H9 (cell line): ENCODE data around the gene TEKT3. TPM values are rescaled to one million over a fixed set of nuclear protein-coding genes. Genes with fewer than 3 reads are reported as not detected.

Source experiments
- DNase-seq: peaks from one replicate; pipeline ENCODE4 v3.0.0-alpha.2; 2017
- H2AFZ ChIP-seq: one replicate; pipeline ENCODE4 v1.6.1; 2013; ENCODE audit warnings: mild to moderate bottlenecking, low read length, control low read depth, moderate library complexity
- H2AK5ac ChIP-seq: 2 replicates; pipeline ENCODE4 v1.6.1; 2013; ENCODE audit warnings: low read length, control low read depth, mixed read lengths; ENCODE audit not compliant: insufficient read length
- H2BK120ac ChIP-seq: one replicate; pipeline ENCODE4 v1.6.1; 2013; ENCODE audit warnings: low read depth, mild to moderate bottlenecking, low read length, control low read depth, inconsistent platforms; ENCODE audit not compliant: poor library complexity, severe bottlenecking
- H2BK12ac ChIP-seq: 2 replicates; pipeline ENCODE4 v1.6.1; 2013; ENCODE audit warnings: low read length, control low read depth, mixed read lengths, low read depth; ENCODE audit not compliant: insufficient read length
- H2BK15ac ChIP-seq: 2 replicates; pipeline ENCODE4 v1.6.1; 2013; ENCODE audit warnings: low read depth, low read length, control low read depth
- H2BK20ac ChIP-seq: one replicate; pipeline ENCODE4 v1.6.1; 2013; ENCODE audit warnings: low read depth, mild to moderate bottlenecking, low read length, control low read depth, inconsistent platforms; ENCODE audit not compliant: poor library complexity, severe bottlenecking
- H2BK5ac ChIP-seq: 2 replicates; pipeline ENCODE4 v1.6.1; 2013; ENCODE audit warnings: low read length, control low read depth, mixed read lengths; ENCODE audit not compliant: insufficient read length
- H3K14ac ChIP-seq: 2 replicates; pipeline ENCODE4 v1.6.1; 2013; ENCODE audit warnings: low read length, control low read depth; ENCODE audit not compliant: insufficient read depth
- H3K18ac ChIP-seq: 2 replicates; pipeline ENCODE4 v1.6.1; 2013; ENCODE audit warnings: low read depth, mild to moderate bottlenecking, mixed read lengths, low read length, control low read depth; ENCODE audit not compliant: insufficient read length
- H3K23ac ChIP-seq: 2 replicates; pipeline ENCODE4 v1.6.1; 2013; ENCODE audit warnings: low read length, control low read depth, mixed read lengths, low read depth; ENCODE audit not compliant: insufficient read length
- H3K23me2 ChIP-seq: 2 replicates; pipeline ENCODE4 v1.6.1; 2013; ENCODE audit warnings: low read depth, mild to moderate bottlenecking, mixed read lengths, low read length, control low read depth; ENCODE audit not compliant: insufficient read length, poor library complexity, severe bottlenecking
- H3K27ac ChIP-seq: 2 replicates; pipeline ENCODE4 v1.5.1; 2013; ENCODE audit warnings: low read length, control low read depth, mixed read lengths, low read depth; ENCODE audit not compliant: insufficient read length
- H3K27me3 ChIP-seq: 2 replicates; pipeline ENCODE4 v1.6.1; 2013; ENCODE audit warnings: low read length, control low read depth, inconsistent platforms; ENCODE audit not compliant: insufficient read depth
- H3K4ac ChIP-seq: 2 replicates; pipeline ENCODE4 v1.6.1; 2013; ENCODE audit warnings: low read depth, mild to moderate bottlenecking, control low read depth, inconsistent platforms, low read length, moderate library complexity
- H3K4me1 ChIP-seq: 2 replicates; pipeline ENCODE4 v1.6.1; 2013; ENCODE audit warnings: low read length, control low read depth, inconsistent platforms; ENCODE audit not compliant: insufficient read depth
- H3K4me2 ChIP-seq: 2 replicates; pipeline ENCODE4 v1.6.1; 2013; ENCODE audit warnings: low read length, control low read depth, mixed read lengths; ENCODE audit not compliant: insufficient read length, insufficient read depth
- H3K56ac ChIP-seq: 2 replicates; pipeline ENCODE4 v1.6.1; 2013; ENCODE audit warnings: low read depth, mild to moderate bottlenecking, mixed read lengths, low read length, control low read depth; ENCODE audit not compliant: insufficient read length
- H3K79me1 ChIP-seq: 2 replicates; pipeline ENCODE4 v1.6.1; 2013; ENCODE audit warnings: low read depth, mild to moderate bottlenecking, moderate library complexity, low read length, control low read depth, inconsistent platforms; ENCODE audit not compliant: insufficient read depth, poor library complexity, severe bottlenecking
- H3K79me2 ChIP-seq: 2 replicates; pipeline ENCODE4 v1.6.1; 2013; ENCODE audit warnings: low read length, control low read depth, inconsistent platforms; ENCODE audit not compliant: insufficient read depth
- H3K9ac ChIP-seq: 2 replicates; pipeline ENCODE4 v1.6.1; 2013; ENCODE audit warnings: low read length, control low read depth, mixed read lengths; ENCODE audit not compliant: insufficient read length; ENCODE audit errors: extremely low read depth
- H3K9me3 ChIP-seq: one replicate; pipeline ENCODE4 v1.6.1; 2013; ENCODE audit warnings: low read depth, low read length, inconsistent platforms; ENCODE audit not compliant: control insufficient read depth
- H3T11ph ChIP-seq: one replicate; pipeline ENCODE4 v1.6.1; 2013; ENCODE audit warnings: mild to moderate bottlenecking, low read length, control low read depth, inconsistent platforms
- H4K20me1 ChIP-seq: one replicate; pipeline ENCODE4 v1.6.1; 2013; ENCODE audit not compliant: control insufficient read depth, insufficient read length, insufficient read depth
- H4K5ac ChIP-seq: 2 replicates; pipeline ENCODE4 v1.6.1; 2013; ENCODE audit warnings: low read depth, mild to moderate bottlenecking, mixed read lengths, low read length, control low read depth; ENCODE audit not compliant: insufficient read length
- H4K8ac ChIP-seq: replicated peaks from 2 replicates; pipeline ENCODE4 v1.6.1; 2013; ENCODE audit warnings: low read length, control low read depth, mixed read lengths, low read depth; ENCODE audit not compliant: insufficient read length
- H4K91ac ChIP-seq: 2 replicates; pipeline ENCODE4 v1.6.1; 2013; ENCODE audit warnings: low read depth, mild to moderate bottlenecking, moderate library complexity, mixed read lengths, low read length, control low read depth; ENCODE audit not compliant: insufficient read length
- H3K27ac Mint-ChIP-seq, 3 experiments: 2 replicates in 2 of 3; 3 replicates in 1 of 3; pipeline ENCODE4 v1.8.0; 2020 to 2021; ENCODE audit warnings: mixed read lengths in 3 of 3, mild to moderate bottlenecking in 1 of 3, moderate library complexity in 1 of 3
- H3K27me3 Mint-ChIP-seq: 2 replicates; pipeline ENCODE4 v1.8.0; 2021; ENCODE audit warnings: low read depth, mild to moderate bottlenecking, moderate library complexity, mixed read lengths
- H3K36me3 Mint-ChIP-seq, 3 experiments: 2 replicates in 2 of 3; 3 replicates in 1 of 3; pipeline ENCODE4 v1.8.0; 2020 to 2021; ENCODE audit warnings: low read depth in 3 of 3, mixed read lengths in 3 of 3; ENCODE audit not compliant: insufficient read depth in 1 of 3
- H3K4me1 Mint-ChIP-seq, 2 experiments: 2 replicates each; pipeline ENCODE4 v1.8.0; 2020; ENCODE audit warnings: mixed read lengths in 2 of 2
- H3K4me3 Mint-ChIP-seq, 2 experiments: 2 replicates in 1 of 2; 3 replicates in 1 of 2; pipeline ENCODE4 v1.8.0; 2020 to 2021; ENCODE audit warnings: mild to moderate bottlenecking in 2 of 2, mixed read lengths in 2 of 2, moderate library complexity in 1 of 2
- H3K9me3 Mint-ChIP-seq, 2 experiments: 2 replicates in 1 of 2; 3 replicates in 1 of 2; pipeline ENCODE4 v1.8.0; 2020; ENCODE audit warnings: mild to moderate bottlenecking in 2 of 2, mixed read lengths in 2 of 2, moderate library complexity in 1 of 2
- WGBS: extraction: QIAGEN DNeasy Blood & Tissue Kit; methylation state at CpG from one replicate; pipeline ENCODE4 v1.1.7; 2013; ENCODE audit warnings: missing lambda C conversion rate, low lambda C conversion rate, mixed read lengths; ENCODE audit not compliant: insufficient read length; ENCODE audit errors: extremely low coverage; 5-methylcytosine and 5-hydroxymethylcytosine counted together
- total RNA-seq: library from RNA; stranded (reverse); gene quantifications from 2 replicates; pipeline ENCODE4 v1.2.1, GENCODE V29; 2021
- TF ChIP-seq, protein P1 (sequence below): fragments of 200-600 bp; sonication (generic); conservative IDR thresholded peaks from 3 replicates; pipeline ENCODE4 v1.8.0; 2021; ENCODE audit warnings: antibody characterized with exemption, mild to moderate bottlenecking

TEKT3 gene
- total RNA-seq, 1 experiment from 2014 or later = 0.42 TPM

- Histone ChIP-seq H2BK15ac (no peak overlapping the region), H4K91ac (no peak overlapping the region), H2BK20ac (no peak overlapping the region), H4K5ac (no peak overlapping the region), H3K79me2 (no peaks in the 10 kb centered on the region), H4K8ac (no peak overlapping the region), H3K79me1 (no peaks in the 10 kb centered on the region), H2BK12ac (no peak overlapping the region), H3K9me3 (no peaks in the 10 kb centered on the region), H3K18ac (no peak overlapping the region), H3K4me1 (no peaks in the 10 kb centered on the region; the same call in 1 of the 2 replicates), H2AFZ (no peak overlapping the region), H3K27ac (no peak overlapping the region), H3K23ac (no peak overlapping the region), H2AK5ac (no peak overlapping the region), H3K9ac (no peak overlapping the region), H3K4ac (no peak overlapping the region), H3K23me2 (no peaks in the 10 kb centered on the region), H2BK120ac (no peak overlapping the region), H3K14ac (no peak overlapping the region), H3K27me3 (no peaks in the 10 kb centered on the region), H3K56ac (no peak overlapping the region), H3K4me2 (no peak overlapping the region), H4K20me1 (no peaks in the 10 kb centered on the region), H3T11ph (no peak overlapping the region), H2BK5ac (no peak overlapping the region)
- H3K9me3 Mint-ChIP-seq = no peaks in the 10 kb centered on the region
- peaks cover 10% of the 10 kb centered on the region for H3K27me3 Mint-ChIP-seq
- no peak overlapping the region for H3K27ac Mint-ChIP-seq
- H3K4me1 Mint-ChIP-seq = peaks cover 8 to 10% of the 10 kb centered on the region in 2 experiments
- DNase-seq = no peak
- TF ChIP-seq, protein P1, sequence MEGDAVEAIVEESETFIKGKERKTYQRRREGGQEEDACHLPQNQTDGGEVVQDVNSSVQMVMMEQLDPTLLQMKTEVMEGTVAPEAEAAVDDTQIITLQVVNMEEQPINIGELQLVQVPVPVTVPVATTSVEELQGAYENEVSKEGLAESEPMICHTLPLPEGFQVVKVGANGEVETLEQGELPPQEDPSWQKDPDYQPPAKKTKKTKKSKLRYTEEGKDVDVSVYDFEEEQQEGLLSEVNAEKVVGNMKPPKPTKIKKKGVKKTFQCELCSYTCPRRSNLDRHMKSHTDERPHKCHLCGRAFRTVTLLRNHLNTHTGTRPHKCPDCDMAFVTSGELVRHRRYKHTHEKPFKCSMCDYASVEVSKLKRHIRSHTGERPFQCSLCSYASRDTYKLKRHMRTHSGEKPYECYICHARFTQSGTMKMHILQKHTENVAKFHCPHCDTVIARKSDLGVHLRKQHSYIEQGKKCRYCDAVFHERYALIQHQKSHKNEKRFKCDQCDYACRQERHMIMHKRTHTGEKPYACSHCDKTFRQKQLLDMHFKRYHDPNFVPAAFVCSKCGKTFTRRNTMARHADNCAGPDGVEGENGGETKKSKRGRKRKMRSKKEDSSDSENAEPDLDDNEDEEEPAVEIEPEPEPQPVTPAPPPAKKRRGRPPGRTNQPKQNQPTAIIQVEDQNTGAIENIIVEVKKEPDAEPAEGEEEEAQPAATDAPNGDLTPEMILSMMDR = no peak
- no peak overlapping the region for H3K4me3 Mint-ChIP-seq
- WGBS = no CpG with 5 or more reads among the region's 3 CpGs
- H3K36me3 Mint-ChIP-seq = no peaks in the 10 kb centered on the region
Observed at GRCh38 chr17:15293558-15293957, 47.8 kb downstream of the TEKT3 start.
